Mammary epithelial cell (primary cell): ENCODE measurements around the gene TTC12.

ENCODE experiments used
- EZH2 ChIP-seq: IDR thresholded peaks from 2 replicates; pipeline ENCODE4 v1.6.1; 2012; ENCODE audit warnings: low read length, inconsistent platforms, borderline replicate concordance
- TF ChIP-seq, protein P1 (sequence below), 2 donors: IDR thresholded peaks in 1 of 2; conservative IDR thresholded peaks in 1 of 2; 2 replicates each; pipeline ENCODE4 v1.5.1; 2011 to 2012; ENCODE audit warnings: inconsistent platforms in 2 of 2, low read length in 2 of 2, mild to moderate bottlenecking in 2 of 2, control low read depth in 1 of 2, low read depth in 1 of 2; ENCODE audit not compliant: insufficient read depth in 1 of 2; ENCODE audit errors: extremely low read depth in 1 of 2

DNA sequence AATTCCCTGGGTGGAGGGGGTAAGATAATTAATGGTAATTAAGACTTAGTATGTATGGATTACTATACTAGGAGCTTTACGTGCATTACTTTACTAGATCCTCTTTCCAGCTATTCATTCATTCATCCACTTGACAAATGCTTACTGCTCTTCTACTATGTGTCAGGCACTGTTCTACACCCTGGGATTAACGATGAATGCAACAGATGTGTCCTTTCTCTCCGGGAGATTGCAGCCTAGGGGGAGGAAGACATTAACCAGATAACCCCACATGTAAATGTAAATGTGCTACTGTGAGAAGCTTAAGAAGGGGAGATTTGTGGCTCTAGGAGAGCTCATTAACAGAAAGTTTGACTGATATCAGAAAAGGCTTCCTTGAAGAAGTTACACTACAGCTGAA is 74.9 kb downstream of the TTC12 start:
- TF ChIP-seq, protein P1, sequence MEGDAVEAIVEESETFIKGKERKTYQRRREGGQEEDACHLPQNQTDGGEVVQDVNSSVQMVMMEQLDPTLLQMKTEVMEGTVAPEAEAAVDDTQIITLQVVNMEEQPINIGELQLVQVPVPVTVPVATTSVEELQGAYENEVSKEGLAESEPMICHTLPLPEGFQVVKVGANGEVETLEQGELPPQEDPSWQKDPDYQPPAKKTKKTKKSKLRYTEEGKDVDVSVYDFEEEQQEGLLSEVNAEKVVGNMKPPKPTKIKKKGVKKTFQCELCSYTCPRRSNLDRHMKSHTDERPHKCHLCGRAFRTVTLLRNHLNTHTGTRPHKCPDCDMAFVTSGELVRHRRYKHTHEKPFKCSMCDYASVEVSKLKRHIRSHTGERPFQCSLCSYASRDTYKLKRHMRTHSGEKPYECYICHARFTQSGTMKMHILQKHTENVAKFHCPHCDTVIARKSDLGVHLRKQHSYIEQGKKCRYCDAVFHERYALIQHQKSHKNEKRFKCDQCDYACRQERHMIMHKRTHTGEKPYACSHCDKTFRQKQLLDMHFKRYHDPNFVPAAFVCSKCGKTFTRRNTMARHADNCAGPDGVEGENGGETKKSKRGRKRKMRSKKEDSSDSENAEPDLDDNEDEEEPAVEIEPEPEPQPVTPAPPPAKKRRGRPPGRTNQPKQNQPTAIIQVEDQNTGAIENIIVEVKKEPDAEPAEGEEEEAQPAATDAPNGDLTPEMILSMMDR (conservative IDR thresholded peaks at IDR 0.05 in 1 of 2, IDR thresholded peaks at IDR 0.05 in 1 of 2; ENCODE audit: extremely low read depth in 1 of 2, insufficient read depth in 1 of 2, low read depth in 1 of 2, low read length in 2 of 2): no peak
- no peak for TF ChIP-seq EZH2
